BJ (cell line): ENCODE results near the gene SLC12A7. TPM values are rescaled to one million over a fixed set of nuclear protein-coding genes. Genes with fewer than 3 reads are reported as not detected.

Experiments
- CTCF ChIA-PET: fragments of 350-600 bp; formaldehyde crosslinking; extraction: SDS; loops from one replicate; lab custom pipeline; 2021; ENCODE audit warnings: antibody characterized with exemption, inconsistent platforms; lab: Yijun Ruan, JAX
- POLR2A ChIA-PET: fragments of 300-600 bp; sonication (Branson Sonifier 250); formaldehyde crosslinking; extraction: SDS; loops from one replicate; lab custom pipeline; 2021; ENCODE audit warnings: antibody characterized with exemption; lab: Charles Lee
- DNase-seq: peaks from one replicate; pipeline ENCODE4 v3.0.0-alpha.2; 2011; ENCODE audit warnings: low read depth
- H3K27me3 ChIP-seq: 2 replicates; pipeline ENCODE4 v1.6.0; 2011; ENCODE audit warnings: low read length; ENCODE audit not compliant: control insufficient read depth, insufficient read depth
- H3K36me3 ChIP-seq: 2 replicates; pipeline ENCODE4 v1.5.1; 2011; ENCODE audit warnings: low read length; ENCODE audit not compliant: control insufficient read depth, insufficient read depth
- H3K4me3 ChIP-seq: 2 replicates; pipeline ENCODE4 v1.5.1; 2011; ENCODE audit warnings: low read depth, mild to moderate bottlenecking, control low read depth, low read length
- CTCF ChIP-seq: IDR thresholded peaks from 2 replicates; pipeline ENCODE4 v1.5.1; 2011; ENCODE audit warnings: low read depth, mild to moderate bottlenecking, control low read depth, inconsistent platforms, low read length, moderate library complexity; ENCODE audit not compliant: insufficient read depth
- polyA plus RNA-seq: library from polyadenylated mRNA; depleted of rRNA; stranded (reverse); fragments of >200 nt; gene quantifications from 2 replicates; pipeline ENCODE4 v1.2.3, GENCODE V29; 2011

Gene SLC12A7
- polyA plus RNA-seq, 1 experiment, result 4.6 TPM

DNA sequence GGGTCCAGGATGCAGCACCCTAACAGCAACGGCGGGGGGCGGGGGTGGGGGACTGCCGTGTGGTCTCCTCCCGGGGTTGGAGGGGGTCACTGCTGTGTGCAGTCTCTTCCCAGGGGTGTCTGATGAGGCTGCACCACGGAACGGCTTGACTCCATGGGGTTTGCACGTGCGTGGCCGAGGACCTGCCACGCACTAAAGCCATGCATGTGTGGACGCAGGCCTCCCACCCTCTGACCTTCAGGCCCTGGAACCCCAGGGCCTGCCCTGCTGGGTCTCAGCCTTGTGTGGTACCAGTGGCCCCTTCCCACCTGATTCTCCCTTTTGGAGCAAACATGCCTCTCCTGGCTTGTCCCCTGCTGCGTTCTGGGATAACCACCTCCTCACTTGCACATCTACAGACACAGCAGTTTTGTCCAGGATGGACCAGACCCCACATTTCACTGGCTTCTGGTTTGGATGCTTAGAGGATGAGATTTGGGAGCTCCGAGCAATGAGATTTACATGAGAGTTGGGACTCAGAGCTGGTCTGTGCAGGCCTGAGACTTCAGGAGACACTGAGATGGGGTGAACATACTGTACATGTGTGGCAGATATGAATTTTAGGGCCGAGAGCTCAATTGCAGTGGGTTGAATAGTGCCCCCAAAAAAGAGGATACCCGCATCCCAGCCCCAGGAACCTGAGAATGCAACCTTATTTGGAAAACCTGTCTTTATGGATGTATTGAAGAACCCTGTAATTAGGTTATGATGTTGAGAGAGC lies 45.8 kb downstream of the SLC12A7 start:
- no peak overlapping the region for H3K4me3 ChIP-seq
- H3K36me3 ChIP-seq, result no peaks in the 10 kb centered on the region
- TF ChIP-seq CTCF, result no peak
- POLR2A ChIA-PET, result no interaction called here
- no peaks in the 10 kb centered on the region for H3K27me3 ChIP-seq
- CTCF ChIA-PET, result no interaction called here
- DNase-seq, result no peak

- POLR2A ChIA-PET, result no interaction called here
- H3K27me3 ChIP-seq, result no peaks in the 10 kb centered on the region
- H3K4me3 ChIP-seq, result no peak overlapping the region
- no peaks in the 10 kb centered on the region for H3K36me3 ChIP-seq
- CTCF ChIA-PET, result no interaction called here
- no peak for TF ChIP-seq CTCF
- no peak for DNase-seq
These were observed 46.6 kb downstream of the SLC12A7 start for GRCh38 chr5:1065143-1065750.

DNA sequence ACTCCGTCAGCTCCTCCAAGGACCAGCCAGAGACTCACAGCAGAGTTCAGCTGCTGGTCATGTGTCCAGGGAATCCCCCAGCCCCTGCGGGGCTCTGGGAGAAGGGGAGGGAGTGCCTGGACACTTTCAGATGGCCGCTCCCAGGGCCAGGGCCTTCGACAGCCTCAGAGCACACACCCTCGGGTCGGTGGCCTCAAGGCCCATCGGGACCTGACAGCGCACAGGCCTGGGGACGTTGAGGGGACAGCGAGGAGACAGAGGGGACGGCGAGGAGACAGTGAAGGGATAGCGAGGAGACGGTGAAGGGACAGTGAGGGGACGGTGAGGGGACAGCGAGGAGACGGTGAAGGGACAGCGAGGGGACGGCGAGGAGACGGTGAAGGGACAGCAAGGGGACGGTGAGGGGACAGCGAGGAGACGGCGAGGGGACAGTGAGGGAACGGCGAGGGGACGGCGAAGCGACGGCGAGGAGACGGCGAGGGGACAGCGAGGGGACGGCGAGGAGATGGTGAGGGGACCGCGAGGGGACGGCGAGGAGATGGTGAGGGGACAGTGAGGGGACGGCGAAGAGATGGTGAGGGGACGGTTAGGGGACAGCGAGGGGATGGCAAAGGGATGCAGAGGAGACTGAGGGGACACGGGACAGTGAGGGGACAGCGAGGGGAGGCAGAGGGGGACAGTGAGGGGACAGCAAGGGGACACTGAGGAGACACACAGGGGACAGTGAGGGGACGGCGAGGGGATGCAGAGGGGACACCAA lies 47.3 kb downstream of the SLC12A7 start:
- peaks cover 1% of the 10 kb centered on the region; the same call in 1 of the 2 replicates for H3K36me3 ChIP-seq
- no peak for DNase-seq
- H3K4me3 ChIP-seq, result no peak overlapping the region
- TF ChIP-seq CTCF, result no peak
- H3K27me3 ChIP-seq, result no peaks in the 10 kb centered on the region
- CTCF ChIA-PET, result no interaction called here
- POLR2A ChIA-PET, result no interaction called here

DNA sequence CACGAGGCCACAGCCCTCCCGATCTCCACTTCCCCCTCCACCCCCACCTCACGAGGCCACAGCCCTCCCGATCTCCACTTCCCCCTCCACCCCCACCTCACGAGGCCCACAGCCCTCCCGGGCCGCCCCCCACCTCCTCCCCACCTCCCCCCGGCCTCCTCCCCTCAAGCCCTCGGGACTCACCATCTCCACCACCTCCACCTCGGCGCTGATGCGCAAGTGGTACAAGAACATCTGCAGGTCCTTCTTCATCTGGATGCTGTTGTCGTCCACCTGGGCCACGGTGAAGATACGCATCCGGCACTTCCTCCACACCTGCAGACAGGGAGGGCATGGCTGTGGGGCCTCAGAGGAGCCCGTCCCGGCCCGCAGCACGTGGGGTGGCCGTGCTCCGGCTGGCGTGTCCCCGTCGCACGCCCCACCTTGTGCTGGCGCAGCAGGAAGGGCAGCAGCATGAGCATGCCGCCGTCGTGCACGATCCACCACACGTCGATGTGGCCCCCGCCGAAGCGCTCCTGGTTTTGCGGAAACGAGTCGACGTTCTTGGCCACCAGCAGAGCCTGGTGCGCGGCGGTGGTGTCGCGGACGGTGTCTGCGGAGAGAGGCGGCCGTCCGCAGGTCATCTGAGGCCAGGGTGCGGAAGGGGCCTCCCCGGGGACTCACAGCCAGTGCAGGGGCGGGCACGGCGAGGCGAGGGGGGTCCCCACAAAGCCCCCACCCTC lies 48.0 kb downstream of the SLC12A7 start:
- Histone ChIP-seq H3K27me3 (no peaks in the 10 kb centered on the region), H3K4me3 (no peak overlapping the region), H3K36me3 (peaks cover 1% of the 10 kb centered on the region; the same call in 1 of the 2 replicates)
- POLR2A ChIA-PET, result no interaction called here
- DNase-seq, result no peak
- CTCF ChIA-PET, result no interaction called here
- no peak for TF ChIP-seq CTCF
